Caki2 (cell line): ENCODE results near the gene TSKS. TPM values are rescaled to one million over a fixed set of nuclear protein-coding genes. Genes with fewer than 3 reads are reported as not detected.

Experiments used
- DNase-seq: peaks from one replicate; pipeline ENCODE4 v3.0.0-alpha.2; 2015; ENCODE audit warnings: low read depth
- in situ Hi-C: cut with HindIII; loops from 2 replicates; pipeline ENCODE4 v1.10.0; 2016; ENCODE audit warnings: low sequenced_read_pairs, low pct_unique_long_range_greater_than_20kb, mixed read lengths
- total RNA-seq: library from RNA; depleted of rRNA; stranded (reverse); fragments of >200 nt; shearing (Covaris generic); gene quantifications from 2 replicates; pipeline ENCODE4 v1.2.3, GENCODE V29; 2014; ENCODE audit warnings: low replicate concordance; rRNA removed

TSKS gene
- total RNA-seq, 1 experiment from 2014 or later: not detected

DNA sequence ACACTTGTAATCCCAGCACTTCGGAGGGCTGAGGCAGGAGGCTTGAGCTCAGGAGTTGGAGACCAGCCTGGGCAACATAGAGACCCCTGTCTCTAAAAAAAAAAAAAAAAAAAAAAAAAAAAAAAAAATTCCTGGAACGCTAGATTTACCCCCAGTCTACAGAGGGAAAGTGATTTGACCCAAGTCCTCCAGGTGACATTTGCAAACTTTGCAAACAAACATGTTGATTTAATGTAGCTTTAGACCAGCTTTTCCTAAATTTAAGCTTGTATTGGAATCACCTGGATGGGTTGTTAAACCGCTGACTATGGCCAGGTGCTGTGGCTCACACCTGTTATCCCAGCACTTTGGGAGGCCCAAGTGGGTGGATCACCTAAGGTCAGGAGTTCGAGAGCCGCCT, 63.7 kb downstream of the TSKS start:
- in situ Hi-C loops: no loop called here
- no peak for DNase-seq

DNA sequence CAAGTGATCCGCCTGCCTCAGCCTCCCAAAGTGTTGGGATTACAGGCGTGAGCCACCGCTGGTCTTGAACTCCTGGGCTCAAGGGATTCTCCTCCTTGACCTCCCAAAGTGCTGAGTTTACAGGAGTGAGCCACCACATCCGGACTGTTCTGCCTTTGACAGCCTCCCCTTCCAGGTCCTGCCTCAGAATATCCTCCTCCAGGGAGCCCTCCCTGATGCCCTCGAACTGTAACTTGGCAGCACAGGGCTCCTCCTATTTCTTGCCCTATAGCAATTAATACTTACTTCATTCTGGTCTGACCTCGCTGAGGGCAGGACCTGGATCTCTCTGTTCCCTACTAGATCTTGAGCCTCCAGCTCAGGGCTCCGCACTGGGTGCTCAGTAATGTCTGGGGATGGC, 66.2 kb downstream of the TSKS start:
- in situ Hi-C loops: no loop called here
- DNase-seq: no peak

DNA sequence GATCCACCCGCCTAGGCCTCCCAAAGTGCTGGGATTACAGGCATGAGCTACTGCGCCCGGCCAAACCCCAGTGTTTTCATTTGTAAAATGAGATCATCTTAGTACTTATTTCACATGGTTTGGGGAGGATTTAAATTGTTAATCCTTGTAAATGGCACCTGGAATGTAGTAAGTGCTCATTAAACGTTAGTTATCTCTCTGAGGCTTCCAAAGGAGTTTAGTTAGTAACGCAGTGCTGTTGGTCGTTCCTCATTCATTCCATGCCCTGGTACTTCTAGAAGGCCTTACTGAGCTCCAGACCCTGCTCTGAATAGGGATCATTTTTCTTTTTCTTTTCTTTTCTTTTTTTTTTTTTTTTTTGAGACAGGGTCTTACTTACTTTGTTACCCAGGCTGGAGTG, 67.0 kb downstream of the TSKS start:
- no peak for DNase-seq
- in situ Hi-C loops: no loop called here

DNA sequence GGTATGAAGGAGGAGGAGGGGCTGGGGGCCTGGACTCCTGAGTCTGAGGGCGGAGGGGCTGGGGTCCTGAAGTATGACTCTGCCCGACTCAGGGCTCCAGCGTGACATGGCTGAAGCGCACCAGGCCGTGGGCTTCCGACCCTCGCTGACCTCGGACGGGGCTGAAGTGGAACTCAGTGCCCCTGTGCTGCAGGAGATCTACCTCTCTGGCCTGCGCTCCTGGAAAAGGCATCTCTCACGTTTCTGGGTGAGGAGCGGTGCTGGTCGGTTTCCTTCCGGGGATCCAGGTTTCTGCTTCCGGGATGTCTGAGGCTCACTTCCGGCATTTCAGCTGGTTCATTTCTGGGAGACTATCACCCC, 71.0 kb downstream of the TSKS start:
- no peak for DNase-seq
- in situ Hi-C loops: no loop called here

DNA sequence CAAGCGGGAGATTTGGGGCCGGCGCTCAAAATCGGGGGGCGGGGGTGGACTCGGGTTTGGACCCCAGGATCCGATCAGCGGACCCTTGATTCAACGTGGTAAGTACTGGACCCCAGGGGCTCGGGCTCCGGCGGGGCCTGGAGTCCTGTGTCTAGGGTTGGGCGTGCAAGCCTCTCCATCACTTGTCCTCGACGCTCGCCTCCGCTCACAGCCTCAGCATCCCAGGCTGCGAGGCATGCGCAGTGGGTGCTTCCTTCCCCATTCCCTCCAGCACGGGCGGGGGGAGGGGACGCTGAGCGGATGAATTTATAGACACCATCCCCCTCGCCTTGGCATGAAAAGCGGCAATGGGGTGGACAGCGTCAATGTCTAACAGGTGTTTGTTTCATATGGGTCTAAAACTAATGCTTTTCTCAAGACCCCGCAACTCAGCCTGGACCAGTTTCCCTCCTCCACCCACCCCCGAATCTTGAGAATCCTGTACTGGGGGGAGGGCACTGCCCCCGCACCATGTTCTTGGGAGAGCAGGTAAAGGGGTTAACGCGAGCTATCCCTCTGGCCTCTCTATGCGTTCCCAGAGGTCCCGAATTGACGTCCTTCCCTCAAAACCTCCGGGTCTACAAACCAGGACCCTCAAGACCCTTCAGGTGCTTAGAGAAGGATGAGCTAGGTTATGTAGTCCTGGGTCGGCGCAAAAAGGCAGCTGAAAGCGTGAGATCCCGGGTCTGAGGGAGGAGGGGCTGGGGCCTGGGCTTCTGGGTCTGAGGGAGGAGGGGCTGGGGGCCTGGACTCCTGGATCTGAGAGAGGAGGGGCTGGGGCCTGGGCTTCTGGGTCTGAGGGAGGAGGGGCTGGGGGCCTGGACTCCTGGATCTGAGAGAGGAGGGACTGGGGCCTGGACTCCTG, 71.6 kb downstream of the TSKS start:
- in situ Hi-C loops: no loop called here
- DNase-seq: no peak

DNA sequence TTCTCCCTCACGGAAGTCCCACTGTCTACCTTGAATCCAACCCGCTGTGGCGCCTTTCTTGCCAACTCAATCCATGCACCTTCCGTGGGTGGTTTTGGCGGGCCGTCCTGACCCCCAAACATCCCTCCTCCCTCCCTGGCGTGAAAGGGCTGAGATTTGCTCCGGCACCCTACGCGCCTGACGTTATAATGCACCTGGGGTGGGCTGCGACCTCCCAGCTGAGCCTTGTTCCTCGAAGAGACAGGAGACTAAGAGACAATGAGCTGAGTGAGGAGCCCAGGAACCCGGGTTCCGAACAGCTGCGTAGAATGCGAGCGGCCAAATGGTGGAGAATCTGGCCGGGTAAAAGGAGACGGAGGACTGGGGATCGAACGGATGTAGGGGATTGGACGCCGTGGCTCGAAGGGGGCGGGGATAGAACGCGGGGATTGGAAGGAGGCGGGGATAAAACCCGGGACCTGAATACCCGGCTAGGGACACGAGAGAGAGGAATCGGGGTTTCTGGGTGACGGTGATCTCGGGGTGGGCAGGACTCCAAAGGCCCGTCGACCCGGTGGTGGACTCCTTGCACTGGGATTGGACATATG, 72.4 kb downstream of the TSKS start, which contains the start of gene CPT1C:
CPT1C (plus strand) TSS at position 461 of the 587 bp plus-strand sequence. CDS start 1,137 bp downstream, outside the sequence.
- in situ Hi-C loops: no loop called here
- DNase-seq: no peak

DNA sequence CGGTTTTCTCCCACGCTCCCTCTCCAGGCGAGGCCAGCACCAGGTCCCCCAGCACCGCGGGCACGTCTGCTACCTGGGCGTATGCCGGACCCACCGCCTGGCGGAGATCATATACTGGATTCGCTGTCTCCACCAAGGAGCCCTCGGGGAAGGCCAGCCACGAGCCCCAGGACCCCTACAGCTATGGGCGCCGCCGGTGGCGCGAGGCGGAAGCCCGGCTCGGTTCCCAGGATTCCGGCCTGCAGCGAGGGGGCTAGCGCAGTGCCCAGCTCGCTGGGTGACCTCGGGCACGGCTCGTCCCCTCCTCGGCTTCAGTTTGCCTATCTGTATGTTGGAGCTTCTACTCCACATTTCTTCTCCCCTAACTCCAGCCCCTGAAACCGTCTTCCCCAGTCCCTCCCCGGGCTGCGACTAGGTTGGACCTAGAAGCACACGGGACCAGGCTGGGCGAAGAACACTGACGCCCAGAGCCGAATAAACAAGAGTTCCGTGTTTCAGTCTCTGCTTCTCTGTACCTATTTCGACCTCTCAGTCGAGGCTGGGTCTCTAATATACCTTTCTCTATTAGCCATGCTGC, 72.9 kb downstream of the TSKS start:
- DNase-seq: no peak
- in situ Hi-C loops: no loop called here

Other genes starting within 250 kb of the TSKS start
- 0.27 and 0.52 TPM in 2 replicates for gene RCN3, start 235.3 kb downstream of the TSKS start, total RNA-seq
- gene NOSIP, start 182.8 kb downstream of the TSKS start, total RNA-seq: 172 and 190 TPM in 2 replicates
- 9.5 TPM in 1 of 2 replicates, not detected in the other for gene PRRG2, start 182.0 kb downstream of the TSKS start, total RNA-seq
- 1.3 and 2.3 TPM in 2 replicates for gene PRR12, start 172.1 kb downstream of the TSKS start, total RNA-seq
- gene RRAS, start 123.2 kb downstream of the TSKS start, total RNA-seq: 140 and 190 TPM in 2 replicates
- gene SCAF1, start 121.1 kb downstream of the TSKS start, total RNA-seq: 18.5 and 28.2 TPM in 2 replicates
- gene IRF3, start 97.4 kb downstream of the TSKS start, total RNA-seq: 116 and 227 TPM in 2 replicates
- gene BCL2L12, start 97.4 kb downstream of the TSKS start, total RNA-seq: 3.0 TPM in 1 of 2 replicates, not detected in the other
- 432 and 563 TPM in 2 replicates for gene PRMT1, start 86.0 kb downstream of the TSKS start, total RNA-seq
- 1.1 and 3.2 TPM in 2 replicates for gene ADM5, start 73.7 kb downstream of the TSKS start, total RNA-seq
- 21.2 and 26.7 TPM in 2 replicates for gene CPT1C, start 72.2 kb downstream of the TSKS start, total RNA-seq
- gene AP2A1, start 3.7 kb upstream of the TSKS start, total RNA-seq: 290 and 317 TPM in 2 replicates
- gene FUZ, start 50.0 kb upstream of the TSKS start, total RNA-seq: 50.1 and 84.7 TPM in 2 replicates
- gene MED25, start 55.0 kb upstream of the TSKS start, total RNA-seq: 27.0 and 34.7 TPM in 2 replicates
- gene PTOV1, start 87.9 kb upstream of the TSKS start, total RNA-seq: 126 and 143 TPM in 2 replicates
- gene PNKP, start 104.3 kb upstream of the TSKS start, total RNA-seq: 61.9 and 99.6 TPM in 2 replicates
- gene AKT1S1, start 114.0 kb upstream of the TSKS start, total RNA-seq: 8.0 and 12.9 TPM in 2 replicates
- gene TBC1D17, start 114.4 kb upstream of the TSKS start, total RNA-seq: 7.1 and 7.8 TPM in 2 replicates
- gene IL4I1, start 133.6 kb upstream of the TSKS start, total RNA-seq: 8.9 and 9.5 TPM in 2 replicates
- 9.6 TPM in 2 replicates for gene ATF5, start 165.9 kb upstream of the TSKS start, total RNA-seq
- 96.7 and 102 TPM in 2 replicates for gene NUP62, start 166.2 kb upstream of the TSKS start, total RNA-seq
- gene SIGLEC11, start 197.9 kb upstream of the TSKS start, total RNA-seq: not detected in 2 replicates